ENCODE measurements around the gene ZNRD2. TPM values are rescaled to one million over a fixed set of nuclear protein-coding genes. Genes with fewer than 3 reads are reported as not detected.

Gene ZNRD2
- total RNA-seq, 4 donors from 2014 or later, result 43.6 to 77.3 (median 63.3) TPM

DNA sequence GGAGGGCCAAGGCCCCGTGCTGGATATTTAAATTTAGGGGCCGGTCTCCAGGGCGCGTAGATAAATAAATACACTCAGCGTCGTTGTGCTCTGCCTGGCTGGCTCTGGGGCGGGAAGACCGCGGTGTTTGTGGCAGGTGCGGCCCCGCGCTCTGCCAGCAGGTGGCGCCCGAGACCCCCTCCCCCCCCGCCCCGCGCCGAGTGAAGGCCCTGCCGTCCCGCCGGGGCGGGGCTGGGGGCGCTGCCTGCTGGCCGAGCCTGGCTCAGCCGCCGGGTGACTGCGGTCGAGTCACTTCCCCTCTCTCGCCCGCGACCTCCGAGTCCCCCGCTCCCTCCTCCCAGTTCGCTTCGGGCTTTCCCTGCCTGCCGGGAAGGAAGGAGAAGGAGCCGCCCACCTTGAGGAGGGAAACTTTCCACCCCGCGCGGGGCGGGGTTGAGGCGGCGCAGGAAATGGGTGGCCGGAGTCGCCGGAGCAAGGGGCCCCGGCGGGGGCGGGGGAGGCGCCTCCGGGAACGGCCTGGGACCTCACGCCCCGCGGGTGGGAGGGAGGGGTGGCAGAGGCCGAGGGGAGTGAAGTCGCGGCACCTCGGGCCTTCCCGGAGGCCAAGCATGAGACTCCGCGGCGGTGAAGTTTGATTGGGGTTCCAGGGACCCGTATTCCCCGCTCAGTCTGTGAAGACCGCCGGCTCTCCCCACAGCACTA, 4.0 kb downstream of the ZNRD2 start:
- H3K27me3 ChIP-seq, result no peaks in the 10 kb centered on the region
- H3K36me3 ChIP-seq, result peaks cover 0 to 14% (median 13%) of the 10 kb centered on the region in 4 donors
- H3K4me3 ChIP-seq, result peak overlapping the region; percentile 78 to 98 (median 88)
- H3K4me1 ChIP-seq, result peaks cover 67 to 85% (median 79%) of the 10 kb centered on the region in 4 donors
- WGBS, result 0% methylated on average over 4 of the region's 67 CpGs
- TF ChIP-seq, protein P1, sequence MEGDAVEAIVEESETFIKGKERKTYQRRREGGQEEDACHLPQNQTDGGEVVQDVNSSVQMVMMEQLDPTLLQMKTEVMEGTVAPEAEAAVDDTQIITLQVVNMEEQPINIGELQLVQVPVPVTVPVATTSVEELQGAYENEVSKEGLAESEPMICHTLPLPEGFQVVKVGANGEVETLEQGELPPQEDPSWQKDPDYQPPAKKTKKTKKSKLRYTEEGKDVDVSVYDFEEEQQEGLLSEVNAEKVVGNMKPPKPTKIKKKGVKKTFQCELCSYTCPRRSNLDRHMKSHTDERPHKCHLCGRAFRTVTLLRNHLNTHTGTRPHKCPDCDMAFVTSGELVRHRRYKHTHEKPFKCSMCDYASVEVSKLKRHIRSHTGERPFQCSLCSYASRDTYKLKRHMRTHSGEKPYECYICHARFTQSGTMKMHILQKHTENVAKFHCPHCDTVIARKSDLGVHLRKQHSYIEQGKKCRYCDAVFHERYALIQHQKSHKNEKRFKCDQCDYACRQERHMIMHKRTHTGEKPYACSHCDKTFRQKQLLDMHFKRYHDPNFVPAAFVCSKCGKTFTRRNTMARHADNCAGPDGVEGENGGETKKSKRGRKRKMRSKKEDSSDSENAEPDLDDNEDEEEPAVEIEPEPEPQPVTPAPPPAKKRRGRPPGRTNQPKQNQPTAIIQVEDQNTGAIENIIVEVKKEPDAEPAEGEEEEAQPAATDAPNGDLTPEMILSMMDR (IDR thresholded peaks at IDR 0.05), result peak; percentile 95 to 99 (median 98)
- TF ChIP-seq POLR2A (IDR thresholded peaks at IDR 0.05; ENCODE audit: low read depth), result no peak
- TF ChIP-seq EP300 (IDR thresholded peaks at IDR 0.05), result no peak
- peak in 1 of 2 donors; percentile 87 for TF ChIP-seq POLR2AphosphoS5 (IDR thresholded peaks at IDR 0.05)
- DNase-seq (ENCODE audit: extremely low spot score), result peak; percentile 97
- peak overlapping the region; percentile 95 to 99 (median 96) for H3K27ac ChIP-seq (replicated peaks in 1 of 4)
- intact Hi-C loops (cut with DNase I), result loop anchor here (2.0 kb wide), 2 partner anchors 19 to 41 kb away; partner anchors contain the start of genes MAP3K11 and PCNX3
- no peaks in the 10 kb centered on the region for H3K9me3 ChIP-seq

DNA sequence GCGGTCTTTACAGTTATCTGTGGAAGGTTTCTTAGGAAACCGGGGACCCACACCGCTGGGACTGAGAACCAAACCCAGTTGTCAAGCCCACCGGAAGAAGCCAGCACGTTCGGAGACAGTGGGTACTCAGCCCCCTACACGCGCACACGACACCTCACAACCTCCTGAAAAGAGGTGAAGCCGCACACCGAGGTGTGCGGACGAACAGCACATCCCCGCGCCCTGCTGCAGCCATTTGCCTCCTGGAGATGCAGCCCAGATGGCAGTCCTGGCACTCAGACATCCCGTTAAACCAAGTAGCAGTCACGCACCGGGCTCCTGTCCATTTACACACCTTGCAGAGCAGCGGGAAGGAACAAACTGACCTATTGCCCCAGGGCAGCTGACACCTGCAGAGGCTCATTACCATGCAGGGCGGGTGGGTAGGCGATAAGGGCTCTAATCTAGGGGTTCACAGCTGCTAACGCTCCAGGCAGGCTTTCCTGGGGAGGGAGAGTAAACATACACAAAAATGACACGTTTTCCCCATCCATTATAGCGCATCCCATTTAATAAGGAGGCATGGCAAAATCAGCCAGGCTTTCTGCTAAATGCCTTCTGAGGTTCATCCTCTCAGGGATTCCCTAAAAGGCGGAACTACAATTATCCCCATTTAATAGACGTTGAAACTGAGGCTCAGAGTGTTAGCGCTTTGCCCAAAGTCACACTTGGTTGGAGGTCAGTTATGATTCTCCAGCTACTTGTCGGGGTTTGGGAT, 4.7 kb downstream of the ZNRD2 start:
- peaks cover 63 to 86% (median 79%) of the 10 kb centered on the region in 4 donors for H3K4me1 ChIP-seq
- no peak for DNase-seq (ENCODE audit: extremely low spot score)
- 17% methylated on average over 21 of the region's 28 CpGs for WGBS
- H3K27ac ChIP-seq (replicated peaks in 1 of 4), result peak overlapping the region; percentile 95 to 99 (median 96)
- TF ChIP-seq, protein P1 (IDR thresholded peaks at IDR 0.05), result no peak
- H3K36me3 ChIP-seq, result peaks cover 4 to 21% (median 20%) of the 10 kb centered on the region in 4 donors
- H3K4me3 ChIP-seq, result peak overlapping the region; percentile 78 to 98 (median 88)
- intact Hi-C loops (cut with DNase I), result loop anchor here (2.0 kb wide), 2 partner anchors 18 to 40 kb away; partner anchors contain the start of genes MAP3K11 and PCNX3
- no peaks in the 10 kb centered on the region for H3K9me3 ChIP-seq
- no peaks in the 10 kb centered on the region for H3K27me3 ChIP-seq

DNA sequence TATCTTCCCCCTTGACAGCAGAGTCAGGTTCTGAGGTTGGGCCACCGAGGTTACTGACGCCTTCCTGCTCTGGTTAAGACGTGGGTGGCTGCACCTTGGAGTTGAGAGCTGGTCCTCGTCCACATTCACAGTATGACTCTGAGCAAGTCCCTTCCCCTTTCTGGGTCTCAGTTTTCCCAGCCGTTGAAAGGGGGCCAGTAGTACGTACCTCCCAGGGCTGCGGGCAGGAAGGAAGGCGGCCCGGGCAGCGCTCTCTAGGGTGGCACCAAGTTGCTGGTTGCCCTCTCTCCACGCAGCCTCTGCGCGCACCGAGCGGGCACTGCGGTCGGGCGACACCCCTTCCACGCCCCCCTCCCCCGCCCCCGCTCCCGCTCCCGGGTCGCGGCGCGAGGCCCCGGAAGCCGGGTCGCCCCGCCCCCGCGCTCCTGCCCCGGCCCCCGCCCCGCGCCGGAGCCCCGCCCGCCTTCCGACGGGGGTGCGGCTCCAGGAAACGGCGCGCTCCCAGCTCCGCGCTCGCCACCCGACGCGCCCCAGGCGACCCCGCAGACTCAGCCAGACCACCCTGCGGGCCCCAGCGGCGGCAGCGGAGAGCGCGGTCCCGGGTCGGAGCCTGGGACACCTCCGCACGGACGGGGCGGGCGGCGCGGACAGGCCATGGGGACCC, 5.4 kb downstream of the ZNRD2 start, which contains the start of gene EHBP1L1:
Gene EHBP1L1 (plus strand): TSS at position 486 of the 664 bp plus-strand sequence. CDS start 250 bp downstream, outside the sequence.
- Histone ChIP-seq H3K9me3 (no peaks in the 10 kb centered on the region), H3K36me3 (peaks cover 11 to 28% (median 27%) of the 10 kb centered on the region in 4 donors), H3K4me3 (peak within 1 kb of the TSS; percentile 78 to 98 (median 88)), H3K27me3 (no peaks in the 10 kb centered on the region), H3K4me1 (peaks cover 61 to 91% (median 81%) of the 10 kb centered on the region in 4 donors), H3K27ac (replicated peaks in 1 of 4) (peak within 1 kb of the TSS; percentile 95 to 99 (median 96))
- no peak for DNase-seq (ENCODE audit: extremely low spot score)
- intact Hi-C loops (cut with DNase I), result loop anchor here (2.0 kb wide), 2 partner anchors 17 to 39 kb away; partner anchors contain the start of genes MAP3K11 and PCNX3
- TF ChIP-seq EP300 (IDR thresholded peaks at IDR 0.05) (no peak), POLR2A (IDR thresholded peaks at IDR 0.05; ENCODE audit: low read depth) (peak; percentile 25), POLR2AphosphoS5 (IDR thresholded peaks at IDR 0.05) (peak in 1 of 2 donors; percentile 45)
- TF ChIP-seq, protein P1 (IDR thresholded peaks at IDR 0.05), result no peak
- WGBS, result 8% methylated on average over 7 of the region's 69 CpGs

DNA sequence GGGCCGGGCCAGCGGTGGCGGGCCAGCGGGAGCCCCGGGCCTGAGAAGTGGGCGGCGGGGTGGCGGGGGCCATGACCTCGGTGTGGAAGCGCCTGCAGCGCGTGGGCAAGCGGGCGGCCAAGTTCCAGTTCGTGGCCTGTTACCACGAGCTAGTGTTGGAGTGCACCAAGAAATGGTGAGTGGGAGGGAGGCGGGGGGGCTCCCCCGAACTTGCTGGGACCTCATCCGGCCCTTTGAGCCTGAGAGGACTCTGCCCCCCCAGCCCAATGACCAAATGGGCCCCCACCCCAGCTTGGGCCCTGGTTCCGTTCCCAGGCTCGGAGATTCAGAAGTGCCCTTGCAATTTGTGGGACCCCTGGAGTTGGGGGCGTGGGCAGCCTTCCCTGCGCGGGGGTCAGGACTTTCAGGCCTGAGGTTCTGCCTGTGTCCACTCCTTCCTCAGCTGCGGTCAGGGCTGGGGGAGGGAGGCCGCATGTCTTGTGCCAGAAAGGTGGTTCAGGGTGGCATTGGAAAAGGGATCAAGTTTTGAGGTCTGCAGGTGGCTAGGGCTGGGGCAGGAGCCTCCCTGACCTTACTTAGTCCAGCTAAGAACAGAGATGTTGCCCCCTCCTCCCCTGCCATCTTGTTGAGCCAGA, 6.1 kb downstream of the ZNRD2 start:
- peak overlapping the region; percentile 78 to 98 (median 88) for H3K4me3 ChIP-seq
- H3K4me1 ChIP-seq, result peaks cover 54 to 91% (median 74%) of the 10 kb centered on the region in 4 donors
- peak overlapping the region; percentile 95 to 99 (median 96) for H3K27ac ChIP-seq (replicated peaks in 1 of 4)
- H3K36me3 ChIP-seq, result peaks cover 18 to 34% (median 34%) of the 10 kb centered on the region in 4 donors
- TF ChIP-seq POLR2AphosphoS5 (IDR thresholded peaks at IDR 0.05) (no peak), POLR2A (IDR thresholded peaks at IDR 0.05; ENCODE audit: low read depth) (no peak), EP300 (IDR thresholded peaks at IDR 0.05) (no peak)
- TF ChIP-seq, protein P1 (IDR thresholded peaks at IDR 0.05), result no peak
- no peak for DNase-seq (ENCODE audit: extremely low spot score)
- H3K27me3 ChIP-seq, result no peaks in the 10 kb centered on the region
- 5% methylated on average over 6 of the region's 26 CpGs for WGBS
- H3K9me3 ChIP-seq, result no peaks in the 10 kb centered on the region
- intact Hi-C loops (cut with DNase I), result no loop called here

Data from esophagus muscularis mucosa (tissue), 4 donors.